Fibroblast of skin of abdomen (primary cell): Measurements from ENCODE around the gene TK2.
A peak's percentile ranks its signal among the peaks of the same experiment; 100 is the strongest.
"Not testable (repeated sequence)": the region's sequence is repeated elsewhere in the genome, so short reads cannot be mapped to it uniquely, and the experiment has no call there.

Experiments
- DNase-seq: peaks from one replicate; pipeline ENCODE4 v3.0.0-alpha.2; 2013

The TK2 gene

DNA sequence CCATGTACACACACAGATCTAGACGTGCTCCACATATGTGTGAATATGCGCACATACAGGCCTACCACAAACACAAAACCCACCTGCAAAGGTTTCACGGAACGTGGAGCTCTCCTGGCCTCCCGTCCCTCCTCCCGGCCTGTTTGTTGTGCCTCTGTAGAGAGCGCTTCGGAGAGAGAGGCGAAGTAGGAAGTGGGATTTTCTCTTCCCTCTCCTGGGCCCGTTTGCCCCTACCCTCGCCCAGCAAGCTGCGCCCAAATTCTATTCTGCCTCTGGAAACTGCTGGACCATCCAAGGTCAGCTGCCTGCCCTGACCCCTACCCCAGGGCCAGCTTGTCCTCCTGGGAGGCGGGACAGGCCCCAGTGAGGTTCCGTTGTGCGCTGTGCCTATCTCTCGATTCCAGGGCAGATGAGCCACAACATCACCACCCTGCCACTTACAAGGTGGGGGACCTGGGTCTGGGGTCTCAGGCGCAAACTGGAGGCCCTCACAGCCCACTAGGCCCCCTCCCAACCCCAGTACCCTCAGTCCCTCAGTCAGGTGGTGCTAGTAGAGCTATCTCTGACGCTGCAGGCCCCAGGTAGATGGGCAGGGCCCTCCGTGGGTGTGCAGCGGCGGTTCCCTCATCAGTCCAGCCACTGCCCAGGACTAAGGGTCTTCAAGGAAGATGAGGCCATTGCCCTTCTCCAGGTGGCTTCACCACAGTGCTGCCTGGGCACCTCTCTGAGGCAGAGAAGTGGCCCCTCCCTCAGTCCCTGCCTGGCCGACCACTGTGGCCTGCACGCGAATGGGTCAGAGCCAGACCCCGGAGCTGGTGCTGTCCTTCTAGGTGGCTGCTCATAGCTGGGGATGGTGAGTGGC, 68.6 kb downstream of the TK2 start:
- DNase-seq: no peak

DNA sequence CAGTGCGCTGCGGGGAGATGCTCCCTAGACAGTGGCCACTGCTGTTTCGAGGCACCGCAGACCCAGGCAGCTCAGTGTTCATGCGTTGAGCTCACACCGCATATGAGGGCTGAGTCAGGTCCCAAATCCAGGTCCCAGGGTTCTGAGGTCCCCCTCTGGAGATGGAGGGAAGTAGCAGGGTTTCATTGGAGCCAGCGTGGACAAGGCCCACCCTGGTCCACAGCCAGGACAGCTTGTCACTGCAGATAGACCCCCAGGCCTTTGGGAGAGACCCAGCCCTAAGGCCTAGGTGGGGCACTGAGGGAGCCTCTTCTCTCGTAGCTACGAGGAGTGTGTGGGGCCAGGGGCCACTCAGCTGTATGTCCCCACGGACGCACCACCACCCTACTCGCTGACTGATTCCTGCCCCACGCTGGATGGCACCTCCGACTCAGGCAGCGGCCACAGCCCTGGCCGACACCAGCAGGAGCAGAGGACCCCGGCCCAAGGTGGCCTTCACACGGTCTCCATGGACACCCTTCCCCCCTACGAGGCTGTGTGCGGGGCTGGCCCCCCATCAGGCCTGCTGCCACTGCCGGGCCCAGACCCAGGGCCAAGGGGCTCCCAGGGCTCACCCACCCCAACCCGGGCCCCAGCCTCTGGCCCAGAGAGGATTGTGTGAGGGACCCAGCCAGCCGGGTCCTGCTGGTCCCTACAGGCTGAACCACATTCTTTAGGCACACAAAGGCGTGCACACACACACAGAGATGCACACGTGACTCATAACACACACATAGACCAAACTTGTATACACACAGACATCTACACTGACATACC, 69.4 kb downstream of the TK2 start:
- DNase-seq: no peak

GRCh38 chr16:66479661-66480264, 70.2 kb downstream of the TK2 start:
- DNase-seq: no peak

DNA sequence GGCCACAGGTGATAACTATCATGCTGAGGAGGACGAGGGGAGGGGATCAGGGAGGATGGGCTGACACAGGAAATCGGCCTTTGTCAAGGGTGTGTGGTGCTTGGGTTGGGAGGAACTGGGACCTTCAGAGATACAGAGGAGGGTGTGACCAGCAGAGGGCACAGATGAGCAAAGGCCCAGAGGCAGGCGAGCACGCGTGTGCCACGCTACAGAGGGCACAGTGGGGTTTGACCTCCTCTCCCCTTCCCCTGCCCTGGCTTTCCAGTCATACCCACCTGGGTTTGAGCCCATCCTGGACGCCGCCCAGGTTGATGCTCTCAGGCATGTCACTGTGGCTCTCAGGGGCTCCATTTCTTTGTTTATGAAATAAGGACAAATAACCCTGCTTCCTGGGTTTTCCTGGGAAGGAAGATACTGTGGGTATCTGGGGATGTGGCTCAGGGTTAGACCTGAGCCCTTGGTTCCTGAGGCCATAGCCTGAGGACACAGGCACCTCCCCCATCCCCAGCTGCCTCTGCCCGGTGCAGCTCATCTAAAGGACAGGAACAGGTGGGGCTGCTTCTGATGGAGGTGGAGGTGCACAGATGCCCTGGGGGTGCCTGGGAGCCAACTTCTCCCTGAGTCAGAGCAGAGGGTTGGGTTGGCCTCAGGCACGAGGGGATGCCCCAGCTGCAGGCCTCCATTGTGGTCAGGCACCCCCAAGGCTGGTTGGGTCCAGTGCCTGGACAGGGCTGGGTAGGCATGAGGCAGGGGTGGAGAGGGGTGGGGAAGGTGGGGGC, 71.0 kb downstream of the TK2 start:
- peak; percentile 39 for DNase-seq

DNA sequence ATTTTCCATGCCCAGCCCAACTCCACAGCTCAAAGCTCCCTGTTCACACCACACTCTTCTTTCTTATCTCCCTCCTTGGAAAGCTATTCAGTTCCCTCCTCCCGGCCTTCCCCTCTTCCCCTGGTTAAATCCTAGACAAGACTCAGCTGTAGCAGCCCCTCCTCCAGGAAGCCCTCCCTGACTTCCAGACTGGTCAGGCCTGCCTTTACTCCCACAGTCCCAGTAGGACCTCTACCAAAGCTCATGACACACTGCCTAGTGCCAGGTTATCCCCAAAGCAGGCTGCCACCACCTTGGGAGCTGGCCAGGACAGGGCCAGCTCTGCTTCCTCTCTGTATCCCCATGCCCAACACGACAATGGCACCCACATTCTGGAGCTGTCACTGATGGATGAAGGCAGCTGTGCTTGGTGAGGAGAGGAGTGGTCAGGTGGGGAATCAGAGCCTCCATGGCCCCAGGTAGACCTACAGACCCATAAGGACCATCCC, 72.8 kb downstream of the TK2 start:
- DNase-seq: no peak

- DNase-seq: no peak
These were observed 73.4 kb downstream of the TK2 start for GRCh38 chr16:66476328-66477027.

DNA sequence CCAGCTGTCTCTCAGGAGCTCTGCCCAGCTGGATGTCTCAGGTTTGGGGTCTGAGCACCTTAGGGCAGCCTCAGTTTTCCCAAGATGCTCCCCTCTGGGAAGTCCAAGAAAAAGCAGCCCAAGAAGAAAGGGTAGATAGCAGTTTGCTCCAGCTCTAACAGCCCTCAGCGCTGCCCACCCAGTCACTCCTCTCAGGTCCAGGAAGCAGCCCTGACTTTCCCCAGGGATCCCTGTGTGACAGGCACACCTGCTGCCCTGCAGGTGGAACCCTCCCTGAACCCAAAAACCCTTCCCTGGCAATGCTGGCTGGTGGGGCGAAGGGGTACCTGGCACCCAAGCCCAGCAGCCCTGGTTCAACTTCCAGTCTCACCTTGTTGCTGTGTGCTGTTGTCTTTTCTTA, 74.7 kb downstream of the TK2 start:
- no peak for DNase-seq

GRCh38 chr16:66474750-66475199, 75.1 kb downstream of the TK2 start:
- DNase-seq: no peak

GRCh38 chr16:66473654-66474519, 76.0 kb downstream of the TK2 start:
- DNase-seq: no peak

- no peak for DNase-seq
These were observed 76.8 kb downstream of the TK2 start for GRCh38 chr16:66473051-66473571.

DNA sequence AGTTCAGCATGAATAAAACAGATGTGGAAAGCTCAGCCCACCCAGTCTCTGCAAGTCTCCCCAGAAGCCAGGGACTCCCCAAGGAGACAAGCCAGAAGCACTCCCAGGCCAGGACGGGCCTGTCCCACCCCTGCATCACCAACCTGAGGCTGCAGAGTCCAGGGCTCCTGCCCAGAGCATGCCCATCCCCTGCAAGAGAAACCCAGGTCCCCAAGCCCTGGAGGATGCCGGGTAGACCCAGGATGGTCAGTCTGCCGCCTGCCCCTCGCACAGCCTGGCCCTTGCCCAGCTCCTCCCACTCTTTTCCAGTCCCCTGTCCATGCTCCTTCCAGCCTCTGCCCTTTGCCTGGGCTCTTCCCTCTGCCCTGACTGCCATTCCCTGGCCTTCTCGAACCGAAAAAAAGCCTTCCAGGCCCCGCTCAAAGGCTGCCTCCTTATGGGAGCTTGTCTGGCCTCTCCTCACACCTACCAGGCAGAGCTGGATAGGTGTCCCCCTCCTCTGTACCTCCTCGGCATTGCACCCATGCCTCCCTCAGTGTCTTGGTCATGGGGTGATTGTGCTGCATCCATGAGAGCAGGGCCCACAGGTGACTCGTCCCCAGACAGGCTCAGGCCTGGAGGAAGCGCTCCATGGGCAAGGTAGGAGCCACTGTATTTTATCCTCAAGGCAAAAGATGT, 78.1 kb downstream of the TK2 start:
- DNase-seq: no peak

- no peak for DNase-seq
These were observed 78.7 kb downstream of the TK2 start for GRCh38 chr16:66471264-66471663.

- no peak for DNase-seq
These were observed 79.4 kb downstream of the TK2 start for GRCh38 chr16:66470556-66470955.

GRCh38 chr16:66469947-66470546, 79.9 kb downstream of the TK2 start:
- no peak for DNase-seq

GRCh38 chr16:66469291-66469946, 80.5 kb downstream of the TK2 start:
- DNase-seq: no peak

- DNase-seq: no peak
These were observed 81.5 kb downstream of the TK2 start for GRCh38 chr16:66468321-66468965.

DNA sequence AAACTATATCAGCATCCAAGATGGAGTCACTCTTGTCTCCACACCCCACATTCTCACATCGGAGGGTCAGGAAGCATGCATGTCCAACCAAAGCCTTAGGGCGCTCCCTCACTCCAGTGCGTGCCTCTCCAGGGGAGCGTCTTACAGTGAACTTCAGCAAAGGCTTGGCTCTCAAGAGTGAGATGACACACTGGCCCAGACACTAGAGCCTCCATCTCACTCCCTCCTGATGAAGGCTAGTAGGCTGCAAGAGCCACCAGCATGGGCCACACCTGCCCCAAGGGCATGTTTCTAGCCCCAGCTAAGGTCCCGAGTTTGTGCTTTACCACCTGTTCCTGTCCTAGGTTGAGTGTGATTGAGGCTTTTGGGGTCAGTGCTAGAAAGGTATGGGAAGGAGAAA, 82.3 kb downstream of the TK2 start:
- DNase-seq: no peak

DNA sequence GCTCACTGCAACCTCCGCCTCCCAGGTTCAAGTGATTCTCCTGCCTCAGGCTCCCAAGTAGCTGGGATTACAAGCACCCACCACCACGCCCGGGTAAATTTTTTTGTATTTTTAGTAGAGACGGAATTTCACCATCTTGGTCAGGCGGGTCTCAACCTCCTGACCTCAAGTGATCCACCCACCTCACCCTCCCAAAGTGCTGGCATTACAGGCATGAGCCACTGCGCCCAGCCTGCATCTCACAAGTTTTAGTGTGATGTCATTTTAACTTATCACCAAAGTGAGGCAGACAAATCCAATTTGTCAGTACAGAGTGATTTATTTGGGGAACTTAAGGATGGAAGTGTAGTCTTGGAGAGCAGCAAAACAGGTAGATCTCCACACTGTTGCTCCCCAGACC, 83.3 kb downstream of the TK2 start:
- not testable (repeated sequence) for DNase-seq
